Upper lobe of right lung (tissue), 1 donor: ENCODE measurements around the gene IL2. TPM values are rescaled to one million over a fixed set of nuclear protein-coding genes. Genes with fewer than 3 reads are reported as not detected.

ENCODE experiments used
- ATAC-seq: fragments of 200-7000 bp; cut with Tn5 transposase; one replicate; pipeline ENCODE4 v1.9.1; 2020; ENCODE audit warnings: mild to moderate bottlenecking, moderate library complexity
- DNase-seq: peaks from one replicate; pipeline ENCODE4 v3.0.0-alpha.2; 2020
- H3K27ac ChIP-seq: fragments of 200-600 bp; one replicate; pipeline ENCODE4 v1.8.0; 2022
- H3K27me3 ChIP-seq: fragments of 200-600 bp; one replicate; pipeline ENCODE4 v1.8.0; 2022; ENCODE audit warnings: mild to moderate bottlenecking
- H3K36me3 ChIP-seq: fragments of 200-600 bp; one replicate; pipeline ENCODE4 v1.8.0; 2022
- H3K4me1 ChIP-seq: fragments of 200-600 bp; one replicate; pipeline ENCODE4 v1.8.0; 2022
- H3K4me3 ChIP-seq: fragments of 200-600 bp; one replicate; pipeline ENCODE4 v1.8.0; 2022; ENCODE audit warnings: mild to moderate bottlenecking
- H3K9me3 ChIP-seq: fragments of 200-600 bp; one replicate; pipeline ENCODE4 v1.8.0; 2022
- CTCF ChIP-seq: fragments of 200-600 bp; IDR thresholded peaks from one replicate; pipeline ENCODE4 v1.8.0; 2022; ENCODE audit warnings: antibody characterized with exemption
- intact Hi-C: fragments of 100-400 bp; cut with DNase I; formaldehyde crosslinking; loops from one replicate; pipeline ENCODE4 v1.11.0; 2022
- total RNA-seq: library from RNA; stranded (reverse); fragmentation: NEBNext Ultra II Directional; extraction: Animal tissue kit (Norgen Biotek cat#: 25700); gene quantifications from one replicate; pipeline ENCODE4 v1.2.1, GENCODE V29; 2021
- donor health status: DM: no; HTN: yes; CAD: no; lungs with severe emphysema.

Gene IL2
- total RNA-seq, 1 donor from 2014 or later = not detected

- H3K9me3 ChIP-seq = no peaks in the 10 kb centered on the region
- no peaks in the 10 kb centered on the region for H3K27me3 ChIP-seq
- no peak for TF ChIP-seq CTCF
- H3K36me3 ChIP-seq = no peaks in the 10 kb centered on the region
- H3K4me3 ChIP-seq = no peak overlapping the region
- DNase-seq = no peak
- no peaks in the 10 kb centered on the region for H3K4me1 ChIP-seq
- intact Hi-C loops = no loop called here
- no peak overlapping the region for H3K27ac ChIP-seq
- no peak for ATAC-seq
These were observed 18.7 kb upstream of the IL2 start for GRCh38 chr4:122475233-122475632.

- intact Hi-C loops = no loop called here
- no peaks in the 10 kb centered on the region for H3K36me3 ChIP-seq
- no peak for ATAC-seq
- no peak for TF ChIP-seq CTCF
- no peaks in the 10 kb centered on the region for H3K4me1 ChIP-seq
- H3K27me3 ChIP-seq = no peaks in the 10 kb centered on the region
- no peaks in the 10 kb centered on the region for H3K9me3 ChIP-seq
- H3K27ac ChIP-seq = no peak overlapping the region
- no peak overlapping the region for H3K4me3 ChIP-seq
- DNase-seq = no peak
These were observed 12.9 kb upstream of the IL2 start for GRCh38 chr4:122469457-122469856.

- peak overlapping the region; percentile 20 for H3K4me3 ChIP-seq
- ATAC-seq = peak; percentile 49
These were observed 2.1 kb upstream of the IL2 start for GRCh38 chr4:122458625-122459024.

GRCh38 chr4:122453384-122453995 is 3.0 kb downstream of the IL2 start:
- TF ChIP-seq CTCF = no peak
- H3K9me3 ChIP-seq = no peaks in the 10 kb centered on the region
- no peak for ATAC-seq
- H3K36me3 ChIP-seq = no peaks in the 10 kb centered on the region
- no peaks in the 10 kb centered on the region for H3K27me3 ChIP-seq
- no peak overlapping the region for H3K27ac ChIP-seq
- intact Hi-C loops = no loop called here
- no peak overlapping the region for H3K4me3 ChIP-seq
- H3K4me1 ChIP-seq = no peaks in the 10 kb centered on the region
- DNase-seq = no peak

More at GRCh38 chr4:122458625-122459024, 2.1 kb upstream of the IL2 start:
- H3K27me3 ChIP-seq = no peaks in the 10 kb centered on the region
- DNase-seq = no peak
- TF ChIP-seq CTCF = no peak
- H3K4me1 ChIP-seq = no peaks in the 10 kb centered on the region
- peak overlapping the region; percentile 42 for H3K27ac ChIP-seq
- no peaks in the 10 kb centered on the region for H3K9me3 ChIP-seq
- intact Hi-C loops = no loop called here
- H3K36me3 ChIP-seq = no peaks in the 10 kb centered on the region

GRCh38 chr4:122450847-122451246 is 5.7 kb downstream of the IL2 start:
- H3K36me3 ChIP-seq = no peaks in the 10 kb centered on the region
- ATAC-seq (no peak), DNase-seq (no peak)
- intact Hi-C loops = no loop called here
- H3K4me3 ChIP-seq = no peak overlapping the region
- H3K27ac ChIP-seq = no peak overlapping the region
- H3K9me3 ChIP-seq = no peaks in the 10 kb centered on the region
- H3K4me1 ChIP-seq = no peaks in the 10 kb centered on the region
- no peaks in the 10 kb centered on the region for H3K27me3 ChIP-seq
- peak; percentile 10 for TF ChIP-seq CTCF

GRCh38 chr4:122434285-122434684 is 22.2 kb downstream of the IL2 start:
- no peaks in the 10 kb centered on the region for H3K36me3 ChIP-seq
- no peaks in the 10 kb centered on the region for H3K4me1 ChIP-seq
- ATAC-seq = no peak

More at GRCh38 chr4:122434285-122434684, 22.2 kb downstream of the IL2 start:
- intact Hi-C loops = no loop called here
- TF ChIP-seq CTCF = no peak
- no peak for DNase-seq
- Histone ChIP-seq H3K27me3 (no peaks in the 10 kb centered on the region), H3K4me3 (no peak overlapping the region), H3K9me3 (no peaks in the 10 kb centered on the region), H3K27ac (no peak overlapping the region)
